ENCODE results near the gene DPH3. TPM values are rescaled to one million over a fixed set of nuclear protein-coding genes. Genes with fewer than 3 reads are reported as not detected.

DPH3 gene
- total RNA-seq, 1 experiment from 2014 or later = 27.8 TPM

DNA sequence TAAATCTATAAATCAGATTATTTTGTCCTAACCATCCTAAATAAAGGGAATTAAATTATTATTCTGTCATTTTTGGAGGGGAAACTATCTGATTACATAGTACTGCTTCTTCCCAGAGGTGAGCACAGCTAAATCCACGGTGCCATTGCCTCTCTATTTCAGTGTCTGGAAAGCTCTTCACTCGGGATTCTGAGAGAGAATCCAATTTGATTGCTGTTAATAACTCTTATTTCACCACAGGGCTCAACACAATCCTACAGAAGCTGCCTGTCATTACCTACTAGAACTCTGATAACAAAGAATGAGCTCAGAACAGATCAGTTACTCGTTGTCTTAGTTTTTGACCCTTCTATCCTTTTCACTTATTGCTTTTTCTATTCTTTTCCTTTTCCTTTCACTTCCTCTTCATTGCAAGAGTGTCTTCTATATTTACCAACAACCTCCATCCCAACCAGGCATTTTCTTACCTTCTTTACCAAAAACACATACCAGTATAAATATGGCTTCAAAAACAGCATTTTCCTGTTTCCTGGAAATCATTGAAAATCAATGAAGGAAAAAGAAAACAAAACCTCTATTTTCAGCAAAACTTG, 30.7 kb upstream of the DPH3 start (continued):
- TF ChIP-seq, protein P1, sequence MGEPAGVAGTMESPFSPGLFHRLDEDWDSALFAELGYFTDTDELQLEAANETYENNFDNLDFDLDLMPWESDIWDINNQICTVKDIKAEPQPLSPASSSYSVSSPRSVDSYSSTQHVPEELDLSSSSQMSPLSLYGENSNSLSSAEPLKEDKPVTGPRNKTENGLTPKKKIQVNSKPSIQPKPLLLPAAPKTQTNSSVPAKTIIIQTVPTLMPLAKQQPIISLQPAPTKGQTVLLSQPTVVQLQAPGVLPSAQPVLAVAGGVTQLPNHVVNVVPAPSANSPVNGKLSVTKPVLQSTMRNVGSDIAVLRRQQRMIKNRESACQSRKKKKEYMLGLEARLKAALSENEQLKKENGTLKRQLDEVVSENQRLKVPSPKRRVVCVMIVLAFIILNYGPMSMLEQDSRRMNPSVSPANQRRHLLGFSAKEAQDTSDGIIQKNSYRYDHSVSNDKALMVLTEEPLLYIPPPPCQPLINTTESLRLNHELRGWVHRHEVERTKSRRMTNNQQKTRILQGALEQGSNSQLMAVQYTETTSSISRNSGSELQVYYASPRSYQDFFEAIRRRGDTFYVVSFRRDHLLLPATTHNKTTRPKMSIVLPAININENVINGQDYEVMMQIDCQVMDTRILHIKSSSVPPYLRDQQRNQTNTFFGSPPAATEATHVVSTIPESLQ (CRISPR knock-in tag; IDR thresholded peaks at IDR 0.05) = no peak
- TF ChIP-seq EMX1 (CRISPR knock-in tag; IDR thresholded peaks at IDR 0.05) (no peak), TEAD4 (CRISPR knock-in tag; IDR thresholded peaks at IDR 0.05) (no peak), FOXJ3 (CRISPR knock-in tag; IDR thresholded peaks at IDR 0.05; ENCODE audit: borderline replicate concordance) (no peak)
- TF ChIP-seq, protein P2, sequence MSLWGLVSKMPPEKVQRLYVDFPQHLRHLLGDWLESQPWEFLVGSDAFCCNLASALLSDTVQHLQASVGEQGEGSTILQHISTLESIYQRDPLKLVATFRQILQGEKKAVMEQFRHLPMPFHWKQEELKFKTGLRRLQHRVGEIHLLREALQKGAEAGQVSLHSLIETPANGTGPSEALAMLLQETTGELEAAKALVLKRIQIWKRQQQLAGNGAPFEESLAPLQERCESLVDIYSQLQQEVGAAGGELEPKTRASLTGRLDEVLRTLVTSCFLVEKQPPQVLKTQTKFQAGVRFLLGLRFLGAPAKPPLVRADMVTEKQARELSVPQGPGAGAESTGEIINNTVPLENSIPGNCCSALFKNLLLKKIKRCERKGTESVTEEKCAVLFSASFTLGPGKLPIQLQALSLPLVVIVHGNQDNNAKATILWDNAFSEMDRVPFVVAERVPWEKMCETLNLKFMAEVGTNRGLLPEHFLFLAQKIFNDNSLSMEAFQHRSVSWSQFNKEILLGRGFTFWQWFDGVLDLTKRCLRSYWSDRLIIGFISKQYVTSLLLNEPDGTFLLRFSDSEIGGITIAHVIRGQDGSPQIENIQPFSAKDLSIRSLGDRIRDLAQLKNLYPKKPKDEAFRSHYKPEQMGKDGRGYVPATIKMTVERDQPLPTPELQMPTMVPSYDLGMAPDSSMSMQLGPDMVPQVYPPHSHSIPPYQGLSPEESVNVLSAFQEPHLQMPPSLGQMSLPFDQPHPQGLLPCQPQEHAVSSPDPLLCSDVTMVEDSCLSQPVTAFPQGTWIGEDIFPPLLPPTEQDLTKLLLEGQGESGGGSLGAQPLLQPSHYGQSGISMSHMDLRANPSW (CRISPR knock-in tag; conservative IDR thresholded peaks at IDR 0.05; ENCODE audit: low read depth) = no peak

DNA sequence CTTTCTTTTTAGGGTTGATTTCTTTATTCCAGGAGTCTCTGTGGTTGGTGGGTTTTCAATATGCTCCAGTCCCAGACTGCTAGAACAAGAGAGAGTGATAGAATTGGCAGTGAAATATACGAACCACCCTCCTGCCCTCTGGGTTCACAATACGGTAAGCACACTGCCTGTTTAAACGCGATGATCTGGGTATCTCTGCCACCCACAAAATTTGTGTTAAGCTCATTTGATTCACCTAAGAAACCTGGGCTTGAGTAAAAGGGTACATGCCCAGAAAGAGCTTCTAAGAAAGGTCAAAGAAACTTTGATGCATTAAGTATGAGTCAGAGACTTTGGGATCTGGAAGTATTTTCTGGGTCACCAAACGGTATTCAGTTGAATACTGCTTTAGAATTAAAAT, 30.1 kb upstream of the DPH3 start:
- Mint-ChIP-seq H3K4me3 (no peak overlapping the region), H3K36me3 (peaks cover 63% of the 10 kb centered on the region), H3K27me3 (ENCODE audit: low read depth) (no peaks in the 10 kb centered on the region), H3K4me1 (peaks cover 12% of the 10 kb centered on the region), H3K27ac (no peak overlapping the region), H3K9me3 (peaks cover 29% of the 10 kb centered on the region)
- ATAC-seq = no peak
- ChIA-PET POLR2A (no interaction called here), CTCF (no interaction called here)
- TF ChIP-seq ESRRA (CRISPR knock-in tag; IDR thresholded peaks at IDR 0.05; ENCODE audit: borderline replicate concordance) (no peak), JAZF1 (CRISPR knock-in tag; IDR thresholded peaks at IDR 0.05) (no peak), SOX15 (CRISPR knock-in tag; IDR thresholded peaks at IDR 0.05) (no peak), NFE2L1 (CRISPR knock-in tag; IDR thresholded peaks at IDR 0.05) (no peak), ATF1 (CRISPR knock-in tag; IDR thresholded peaks at IDR 0.05) (no peak), TP53 (CRISPR knock-in tag; IDR thresholded peaks at IDR 0.05) (no peak), TCF7 (CRISPR knock-in tag; IDR thresholded peaks at IDR 0.05; ENCODE audit: low read depth) (no peak), NFYB (CRISPR knock-in tag; conservative IDR thresholded peaks at IDR 0.05; ENCODE audit: low read depth) (no peak), EMX1 (CRISPR knock-in tag; IDR thresholded peaks at IDR 0.05) (no peak)
- TF ChIP-seq, protein P3, sequence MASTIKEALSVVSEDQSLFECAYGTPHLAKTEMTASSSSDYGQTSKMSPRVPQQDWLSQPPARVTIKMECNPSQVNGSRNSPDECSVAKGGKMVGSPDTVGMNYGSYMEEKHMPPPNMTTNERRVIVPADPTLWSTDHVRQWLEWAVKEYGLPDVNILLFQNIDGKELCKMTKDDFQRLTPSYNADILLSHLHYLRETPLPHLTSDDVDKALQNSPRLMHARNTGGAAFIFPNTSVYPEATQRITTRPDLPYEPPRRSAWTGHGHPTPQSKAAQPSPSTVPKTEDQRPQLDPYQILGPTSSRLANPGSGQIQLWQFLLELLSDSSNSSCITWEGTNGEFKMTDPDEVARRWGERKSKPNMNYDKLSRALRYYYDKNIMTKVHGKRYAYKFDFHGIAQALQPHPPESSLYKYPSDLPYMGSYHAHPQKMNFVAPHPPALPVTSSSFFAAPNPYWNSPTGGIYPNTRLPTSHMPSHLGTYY (CRISPR knock-in tag; IDR thresholded peaks at IDR 0.05) = no peak
- TF ChIP-seq, protein P4, sequence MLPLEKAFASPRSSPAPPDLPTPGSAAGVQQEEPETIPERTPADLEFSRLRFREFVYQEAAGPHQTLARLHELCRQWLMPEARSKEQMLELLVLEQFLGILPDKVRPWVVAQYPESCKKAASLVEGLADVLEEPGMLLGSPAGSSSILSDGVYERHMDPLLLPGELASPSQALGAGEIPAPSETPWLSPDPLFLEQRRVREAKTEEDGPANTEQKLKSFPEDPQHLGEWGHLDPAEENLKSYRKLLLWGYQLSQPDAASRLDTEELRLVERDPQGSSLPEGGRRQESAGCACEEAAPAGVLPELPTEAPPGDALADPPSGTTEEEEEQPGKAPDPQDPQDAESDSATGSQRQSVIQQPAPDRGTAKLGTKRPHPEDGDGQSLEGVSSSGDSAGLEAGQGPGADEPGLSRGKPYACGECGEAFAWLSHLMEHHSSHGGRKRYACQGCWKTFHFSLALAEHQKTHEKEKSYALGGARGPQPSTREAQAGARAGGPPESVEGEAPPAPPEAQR (CRISPR knock-in tag; IDR thresholded peaks at IDR 0.05) = no peak
- TF ChIP-seq, protein P5, sequence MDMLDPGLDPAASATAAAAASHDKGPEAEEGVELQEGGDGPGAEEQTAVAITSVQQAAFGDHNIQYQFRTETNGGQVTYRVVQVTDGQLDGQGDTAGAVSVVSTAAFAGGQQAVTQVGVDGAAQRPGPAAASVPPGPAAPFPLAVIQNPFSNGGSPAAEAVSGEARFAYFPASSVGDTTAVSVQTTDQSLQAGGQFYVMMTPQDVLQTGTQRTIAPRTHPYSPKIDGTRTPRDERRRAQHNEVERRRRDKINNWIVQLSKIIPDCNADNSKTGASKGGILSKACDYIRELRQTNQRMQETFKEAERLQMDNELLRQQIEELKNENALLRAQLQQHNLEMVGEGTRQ (CRISPR knock-in tag; IDR thresholded peaks at IDR 0.05) = no peak
- TF ChIP-seq, protein P6, sequence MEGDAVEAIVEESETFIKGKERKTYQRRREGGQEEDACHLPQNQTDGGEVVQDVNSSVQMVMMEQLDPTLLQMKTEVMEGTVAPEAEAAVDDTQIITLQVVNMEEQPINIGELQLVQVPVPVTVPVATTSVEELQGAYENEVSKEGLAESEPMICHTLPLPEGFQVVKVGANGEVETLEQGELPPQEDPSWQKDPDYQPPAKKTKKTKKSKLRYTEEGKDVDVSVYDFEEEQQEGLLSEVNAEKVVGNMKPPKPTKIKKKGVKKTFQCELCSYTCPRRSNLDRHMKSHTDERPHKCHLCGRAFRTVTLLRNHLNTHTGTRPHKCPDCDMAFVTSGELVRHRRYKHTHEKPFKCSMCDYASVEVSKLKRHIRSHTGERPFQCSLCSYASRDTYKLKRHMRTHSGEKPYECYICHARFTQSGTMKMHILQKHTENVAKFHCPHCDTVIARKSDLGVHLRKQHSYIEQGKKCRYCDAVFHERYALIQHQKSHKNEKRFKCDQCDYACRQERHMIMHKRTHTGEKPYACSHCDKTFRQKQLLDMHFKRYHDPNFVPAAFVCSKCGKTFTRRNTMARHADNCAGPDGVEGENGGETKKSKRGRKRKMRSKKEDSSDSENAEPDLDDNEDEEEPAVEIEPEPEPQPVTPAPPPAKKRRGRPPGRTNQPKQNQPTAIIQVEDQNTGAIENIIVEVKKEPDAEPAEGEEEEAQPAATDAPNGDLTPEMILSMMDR (IDR thresholded peaks at IDR 0.05) = no peak
- DNase-seq (ENCODE audit: low spot score) = no peak
